GM10248 (cell line): ENCODE measurements around the gene NTSR1.

Experiments used
- CTCF ChIA-PET: fragments of 300-600 bp; sonication (Branson Sonifier 250); formaldehyde crosslinking; extraction: SDS; loops from one replicate; lab custom pipeline; 2021; ENCODE audit warnings: antibody characterized with exemption; lab: Yijun Ruan, JAX
- POLR2A ChIA-PET: fragments of 350-650 bp; sonication (Branson Sonifier 250); formaldehyde crosslinking; extraction: SDS; loops from one replicate; lab custom pipeline; 2020; ENCODE audit warnings: antibody characterized with exemption; lab: Yijun Ruan, JAX
- DNase-seq: peaks from one replicate; pipeline ENCODE4 v3.0.0; 2012; ENCODE audit errors: extremely low spot score
- TF ChIP-seq, protein P1 (sequence below): IDR thresholded peaks from 2 replicates; pipeline ENCODE4 v1.5.1; 2012; ENCODE audit warnings: mild to moderate bottlenecking, low read depth; ENCODE audit errors: extremely low read depth, missing control alignments, control extremely low read depth

The NTSR1 gene

DNA sequence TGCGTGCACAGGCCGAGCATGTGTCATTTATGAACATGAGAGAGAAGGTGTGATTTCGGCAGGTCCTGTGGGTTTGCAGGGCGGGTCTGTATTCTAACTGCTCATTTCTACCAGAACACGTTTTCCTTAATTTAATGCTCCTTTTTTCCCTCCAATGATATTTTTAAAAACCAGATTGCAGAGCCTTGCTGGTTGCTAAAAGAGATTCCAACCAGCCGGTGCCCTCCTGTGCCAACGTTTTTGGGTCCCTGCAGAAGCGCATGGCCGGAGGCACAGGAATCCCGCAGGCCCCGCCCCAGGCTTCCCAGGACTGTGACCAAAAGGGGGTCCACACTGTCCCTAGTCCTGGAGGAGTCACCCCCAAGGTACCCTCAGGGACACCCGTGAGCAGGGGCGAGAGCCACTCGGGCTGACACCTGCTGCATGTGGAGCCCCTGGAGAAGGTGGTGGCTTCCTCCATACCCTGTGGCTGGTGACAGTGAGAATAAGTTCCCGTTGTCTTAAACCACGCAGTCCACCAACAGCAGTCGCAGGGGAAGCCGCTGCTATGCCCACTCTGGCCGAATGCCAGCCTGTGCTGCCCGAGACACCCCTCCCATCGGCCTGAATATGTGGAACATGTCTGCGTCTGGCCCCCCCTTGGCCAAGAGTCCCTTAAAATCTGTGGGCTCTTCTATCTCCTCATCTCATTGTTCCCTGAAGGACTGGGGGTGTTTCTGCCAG is 15.7 kb upstream of the NTSR1 start:
- TF ChIP-seq, protein P1, sequence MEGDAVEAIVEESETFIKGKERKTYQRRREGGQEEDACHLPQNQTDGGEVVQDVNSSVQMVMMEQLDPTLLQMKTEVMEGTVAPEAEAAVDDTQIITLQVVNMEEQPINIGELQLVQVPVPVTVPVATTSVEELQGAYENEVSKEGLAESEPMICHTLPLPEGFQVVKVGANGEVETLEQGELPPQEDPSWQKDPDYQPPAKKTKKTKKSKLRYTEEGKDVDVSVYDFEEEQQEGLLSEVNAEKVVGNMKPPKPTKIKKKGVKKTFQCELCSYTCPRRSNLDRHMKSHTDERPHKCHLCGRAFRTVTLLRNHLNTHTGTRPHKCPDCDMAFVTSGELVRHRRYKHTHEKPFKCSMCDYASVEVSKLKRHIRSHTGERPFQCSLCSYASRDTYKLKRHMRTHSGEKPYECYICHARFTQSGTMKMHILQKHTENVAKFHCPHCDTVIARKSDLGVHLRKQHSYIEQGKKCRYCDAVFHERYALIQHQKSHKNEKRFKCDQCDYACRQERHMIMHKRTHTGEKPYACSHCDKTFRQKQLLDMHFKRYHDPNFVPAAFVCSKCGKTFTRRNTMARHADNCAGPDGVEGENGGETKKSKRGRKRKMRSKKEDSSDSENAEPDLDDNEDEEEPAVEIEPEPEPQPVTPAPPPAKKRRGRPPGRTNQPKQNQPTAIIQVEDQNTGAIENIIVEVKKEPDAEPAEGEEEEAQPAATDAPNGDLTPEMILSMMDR: no peak
- DNase-seq: no peak
- POLR2A ChIA-PET: no interaction called here
- CTCF ChIA-PET: interaction anchor here (1.3 kb wide), 1 partner anchor 98 kb away, joined by 3 read pairs; no protein-coding TSS in a partner anchor

DNA sequence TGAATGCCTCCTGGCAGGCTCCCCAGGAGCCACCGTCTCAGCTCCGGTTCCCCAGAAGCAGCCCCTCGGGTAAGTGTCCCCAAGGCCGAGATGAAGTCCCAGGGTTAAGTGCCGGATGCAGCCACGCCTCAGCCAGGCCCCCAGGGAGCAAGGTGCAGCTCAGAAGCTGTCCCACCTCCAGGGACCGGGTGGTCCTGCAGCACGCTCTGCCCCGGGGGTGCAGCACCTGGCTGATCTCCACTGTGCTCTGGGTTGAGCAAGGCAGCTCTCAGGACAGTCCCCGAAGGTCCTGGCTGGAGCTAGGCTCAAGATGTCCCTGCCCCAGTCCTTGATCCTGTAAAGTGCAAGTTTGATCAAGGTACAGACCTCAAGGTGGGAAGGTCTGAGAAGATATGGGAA is 15.1 kb upstream of the NTSR1 start:
- ChIA-PET CTCF (interaction anchor here (1.3 kb wide), 1 partner anchor 98 kb away, joined by 3 read pairs; no protein-coding TSS in a partner anchor), POLR2A (no interaction called here)
- TF ChIP-seq, protein P1: no peak
- DNase-seq: no peak

DNA sequence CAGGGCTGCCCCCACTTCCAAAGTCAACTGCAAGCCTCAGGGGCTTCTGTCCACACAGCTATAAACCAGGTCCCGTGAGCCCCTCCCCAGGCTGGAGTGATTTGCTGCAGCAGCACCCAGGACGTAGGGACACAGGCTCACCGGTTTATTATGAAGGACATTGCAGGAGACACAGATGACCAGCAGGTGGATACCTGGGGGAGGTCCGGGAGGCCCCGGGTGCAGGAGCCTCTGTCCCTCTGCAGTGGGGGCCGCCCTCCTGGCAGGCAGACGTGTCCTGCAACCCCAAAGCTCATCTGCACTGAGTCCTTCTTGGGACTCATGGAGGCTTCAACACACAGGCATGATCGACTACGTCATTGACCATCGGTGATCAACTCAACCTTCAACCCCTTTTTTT is 14.5 kb upstream of the NTSR1 start:
- no peak for DNase-seq
- ChIA-PET CTCF (interaction anchor here (1.0 to 1.7 kb wide), 3 partner anchors 8 to 97 kb away, joined by 3 to 6 read pairs (median 3); no protein-coding TSS in a partner anchor), POLR2A (no interaction called here)
- TF ChIP-seq, protein P1: no peak

DNA sequence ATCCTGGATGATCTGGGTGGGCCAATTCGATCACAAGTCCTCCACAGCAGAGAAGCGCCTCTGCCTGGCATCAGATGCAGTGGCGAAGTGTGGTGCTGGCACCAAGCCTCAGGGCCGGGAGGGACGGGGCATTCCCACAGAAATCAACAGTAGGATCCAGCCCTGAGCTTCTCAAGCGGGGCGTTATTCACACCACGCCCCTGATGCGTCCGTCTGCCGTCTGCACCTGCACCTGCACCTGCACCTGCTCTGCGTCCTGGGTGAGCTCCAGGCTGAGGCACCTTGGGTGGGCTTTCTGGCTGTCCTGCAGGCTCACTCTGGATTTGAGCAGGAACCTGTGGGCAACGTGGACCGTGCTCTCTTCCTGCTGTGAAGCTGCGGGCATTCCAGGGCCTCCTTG is 13.8 kb upstream of the NTSR1 start:
- POLR2A ChIA-PET: no interaction called here
- DNase-seq: no peak
- CTCF ChIA-PET: interaction anchor here (1.0 to 1.7 kb wide), 2 partner anchors 9 to 17 kb away, joined by 3 to 6 read pairs; no protein-coding TSS in a partner anchor
- TF ChIP-seq, protein P1: no peak

DNA sequence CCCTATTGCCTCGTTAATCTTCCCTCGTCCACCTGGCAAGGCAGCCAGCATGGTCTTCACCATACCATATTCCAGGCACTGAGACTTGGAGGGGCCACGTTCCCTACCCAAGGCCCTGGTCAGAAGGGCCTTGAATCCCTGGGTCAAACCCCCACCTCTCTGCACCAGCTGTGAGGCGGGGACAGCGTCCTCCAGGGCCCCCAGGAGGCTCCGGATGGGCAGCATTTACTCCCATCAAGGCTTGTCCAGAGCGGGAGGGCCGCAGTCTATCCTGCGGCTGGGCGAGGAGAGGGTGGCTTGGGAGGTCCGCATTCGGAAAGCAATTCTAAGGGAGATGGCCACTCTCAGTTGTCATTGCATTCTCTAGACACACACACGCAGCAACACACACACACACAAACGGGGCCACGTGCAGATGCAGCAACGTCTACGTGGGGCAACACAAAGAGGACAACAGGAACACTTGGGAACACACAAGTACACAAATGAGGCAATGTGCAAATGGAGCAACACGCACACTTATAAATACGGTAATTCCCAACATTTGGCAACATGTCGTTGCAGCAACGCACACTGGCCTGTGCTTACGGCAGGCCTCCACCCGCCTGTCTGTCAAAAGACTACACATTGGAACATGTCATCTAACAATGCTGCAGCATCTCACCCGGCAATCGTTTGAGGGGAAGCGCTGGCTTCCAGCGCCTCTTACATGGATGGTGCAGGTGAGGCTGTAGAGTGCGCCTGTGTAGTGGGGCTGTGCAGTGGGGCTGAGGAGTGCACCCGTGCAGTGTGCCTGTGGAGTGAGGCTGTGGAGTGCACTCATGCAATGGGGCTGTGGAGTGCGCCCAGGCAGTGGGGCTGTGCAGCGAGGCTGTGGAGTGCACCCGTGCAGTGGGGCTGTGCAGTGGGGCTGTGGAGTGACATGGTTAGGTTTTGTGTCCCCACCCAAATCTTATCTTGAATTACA is 12.9 kb upstream of the NTSR1 start:
- ChIA-PET POLR2A (no interaction called here), CTCF (interaction anchor here (1.7 kb wide), 1 partner anchor 10 kb away, joined by 6 read pairs; no protein-coding TSS in a partner anchor)
- TF ChIP-seq, protein P1: no peak
- DNase-seq: no peak

DNA sequence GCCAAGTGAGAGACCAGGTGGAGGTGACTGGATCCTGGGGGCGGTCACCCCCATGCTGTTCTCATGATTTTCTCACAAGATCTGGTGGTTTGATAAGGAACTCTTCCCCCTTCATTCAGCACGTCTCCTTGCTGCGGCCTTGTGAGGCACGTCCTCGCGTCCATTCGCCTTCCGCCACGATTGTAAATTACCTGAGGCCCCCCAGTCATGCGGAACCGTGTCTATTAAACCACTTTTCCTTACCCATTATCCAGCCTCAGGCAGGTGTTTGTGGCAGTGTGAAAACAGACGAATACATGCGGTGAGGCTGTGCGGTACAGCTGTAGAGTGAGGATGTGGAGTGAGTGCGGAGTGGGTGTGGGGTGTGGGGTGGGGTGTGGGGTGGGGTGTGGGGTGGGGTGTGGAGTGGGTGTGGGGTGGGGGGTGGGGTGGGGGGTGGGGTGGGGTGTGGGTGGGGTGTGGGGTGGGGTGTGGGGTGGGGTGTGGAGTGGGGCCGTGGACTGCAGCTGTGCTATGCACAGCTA is 12.1 kb upstream of the NTSR1 start:
- TF ChIP-seq, protein P1: no peak
- DNase-seq: no peak
- ChIA-PET CTCF (no interaction called here), POLR2A (no interaction called here)
